GM19328 (cell line): ENCODE results near the gene TMIE.

Experiments
- ATAC-seq: cut with Tn5 transposase; IDR thresholded peaks from one replicate; pipeline ENCODE4 v1.9.1; 2021; ENCODE audit warnings: mild to moderate bottlenecking, moderate library complexity; ENCODE audit not compliant: unreplicated experiment

The TMIE gene

GRCh38 chr3:46706771-46707582 is 5.8 kb downstream of the TMIE start:
- no peak for ATAC-seq

GRCh38 chr3:46707601-46708011 is 6.4 kb downstream of the TMIE start:
- no peak for ATAC-seq

GRCh38 chr3:46708401-46709156 is 7.4 kb downstream of the TMIE start:
- ATAC-seq = no peak

- ATAC-seq = no peak
Measured at GRCh38 chr3:46709157-46709654, 8.0 kb downstream of the TMIE start.

GRCh38 chr3:46709721-46710120 is 8.5 kb downstream of the TMIE start:
- ATAC-seq = no peak

- ATAC-seq = no peak
Measured at GRCh38 chr3:46710229-46710628, 9.0 kb downstream of the TMIE start.

GRCh38 chr3:46710671-46711295 is 9.6 kb downstream of the TMIE start:
- ATAC-seq = no peak

GRCh38 chr3:46711305-46711704 is 10.1 kb downstream of the TMIE start:
- ATAC-seq = no peak

GRCh38 chr3:46711760-46712159 is 10.6 kb downstream of the TMIE start:
- ATAC-seq = no peak

- ATAC-seq = no peak
Measured at GRCh38 chr3:46712191-46713049, 11.2 kb downstream of the TMIE start.

- ATAC-seq = no peak
Measured at GRCh38 chr3:46713050-46713897, 12.1 kb downstream of the TMIE start.

GRCh38 chr3:46713898-46714552 is 12.8 kb downstream of the TMIE start:
- no peak for ATAC-seq

- ATAC-seq = no peak
Measured at GRCh38 chr3:46714728-46715506, 13.7 kb downstream of the TMIE start.

GRCh38 chr3:46715507-46716175 is 14.4 kb downstream of the TMIE start:
- ATAC-seq = no peak

- ATAC-seq = no peak
Measured at GRCh38 chr3:46716461-46717441, 15.6 kb downstream of the TMIE start.

- ATAC-seq = no peak
Measured at GRCh38 chr3:46717447-46718231, 16.4 kb downstream of the TMIE start, which contains the start of gene PRSS50. Gene PRSS50, minus strand, starts transcription at chr3:46717869. Its CDS starts 45 bp downstream, at chr3:46717824.
